OCI-M2 (cell line): ENCODE results near the gene GDPD3.
"Not testable (repeated sequence)": the region's sequence is repeated elsewhere in the genome, so short reads cannot be mapped to it uniquely, and the experiment has no call there.

ENCODE experiments used
- DNase-seq: peaks from one replicate; lab custom pipeline; 2025; ENCODE audit not compliant: unreplicated experiment; lab: John Stamatoyannopoulos, UW

GDPD3 gene

DNA sequence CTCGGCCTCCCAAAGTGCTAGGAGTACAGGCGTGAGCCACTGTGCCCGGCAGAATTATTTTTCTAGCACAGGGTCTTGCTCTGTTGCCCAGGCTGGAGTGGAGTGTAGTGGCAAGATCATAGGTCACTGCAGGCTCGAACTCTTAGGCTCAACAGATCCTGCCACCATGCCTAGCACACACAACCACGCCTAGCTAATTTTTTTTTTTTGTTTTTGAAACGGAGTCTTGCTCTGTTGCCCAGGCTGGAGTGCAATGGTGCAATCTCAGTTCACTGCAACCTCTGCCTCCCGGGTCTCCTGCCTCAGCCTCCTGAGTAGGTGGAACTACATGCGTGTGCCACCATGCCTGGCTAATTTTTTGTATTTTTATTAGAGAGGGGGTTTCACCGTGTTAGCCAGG, 12.4 kb upstream of the GDPD3 start:
- not testable (repeated sequence) for DNase-seq

DNA sequence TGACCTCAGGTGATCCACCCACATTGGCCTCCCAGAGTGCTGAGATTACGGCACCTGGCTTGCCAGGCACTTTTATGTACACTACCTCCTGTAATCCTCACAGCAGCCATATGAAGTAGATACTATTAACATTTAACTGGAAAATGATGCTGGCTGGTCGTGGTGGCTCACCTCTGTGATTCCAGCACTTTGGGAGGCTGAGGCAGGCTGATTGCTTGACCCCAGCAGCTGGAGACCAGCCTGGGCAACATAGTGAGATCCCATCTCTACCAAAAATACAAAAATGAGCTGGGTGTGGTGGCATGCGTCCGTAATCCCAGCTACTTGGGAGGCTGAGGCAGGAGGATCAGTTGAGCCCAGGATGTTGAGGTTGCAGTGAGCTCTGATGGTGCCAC, 11.6 kb upstream of the GDPD3 start:
- no peak for DNase-seq

DNA sequence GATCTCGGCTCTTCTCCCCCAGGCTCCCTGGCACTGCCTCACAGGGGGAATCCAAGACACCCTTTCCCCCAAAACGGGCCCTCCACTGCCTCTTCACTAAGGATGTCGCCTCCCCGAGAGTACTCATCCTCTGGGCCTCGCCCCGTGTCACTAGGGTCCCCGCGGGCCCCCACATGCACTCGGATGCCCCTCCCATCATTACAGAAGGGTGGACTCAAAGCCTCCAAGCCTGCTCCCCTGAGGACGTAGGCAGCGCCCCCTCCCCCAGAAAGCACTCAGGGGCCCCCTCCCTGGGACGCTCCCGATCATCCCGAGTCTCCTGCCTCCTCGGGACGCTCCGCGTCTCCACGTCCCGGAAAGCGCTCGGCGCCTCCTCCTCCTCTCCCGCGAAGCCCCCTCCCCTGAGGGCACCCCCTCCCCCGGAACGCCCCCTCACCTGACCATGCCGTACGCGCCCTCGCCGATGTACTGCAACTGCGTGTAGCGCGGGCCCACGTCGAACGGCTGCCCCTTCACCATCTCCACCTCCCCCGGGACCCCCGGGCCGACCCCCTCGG, 9.3 kb upstream of the GDPD3 start:
- no peak for DNase-seq

DNA sequence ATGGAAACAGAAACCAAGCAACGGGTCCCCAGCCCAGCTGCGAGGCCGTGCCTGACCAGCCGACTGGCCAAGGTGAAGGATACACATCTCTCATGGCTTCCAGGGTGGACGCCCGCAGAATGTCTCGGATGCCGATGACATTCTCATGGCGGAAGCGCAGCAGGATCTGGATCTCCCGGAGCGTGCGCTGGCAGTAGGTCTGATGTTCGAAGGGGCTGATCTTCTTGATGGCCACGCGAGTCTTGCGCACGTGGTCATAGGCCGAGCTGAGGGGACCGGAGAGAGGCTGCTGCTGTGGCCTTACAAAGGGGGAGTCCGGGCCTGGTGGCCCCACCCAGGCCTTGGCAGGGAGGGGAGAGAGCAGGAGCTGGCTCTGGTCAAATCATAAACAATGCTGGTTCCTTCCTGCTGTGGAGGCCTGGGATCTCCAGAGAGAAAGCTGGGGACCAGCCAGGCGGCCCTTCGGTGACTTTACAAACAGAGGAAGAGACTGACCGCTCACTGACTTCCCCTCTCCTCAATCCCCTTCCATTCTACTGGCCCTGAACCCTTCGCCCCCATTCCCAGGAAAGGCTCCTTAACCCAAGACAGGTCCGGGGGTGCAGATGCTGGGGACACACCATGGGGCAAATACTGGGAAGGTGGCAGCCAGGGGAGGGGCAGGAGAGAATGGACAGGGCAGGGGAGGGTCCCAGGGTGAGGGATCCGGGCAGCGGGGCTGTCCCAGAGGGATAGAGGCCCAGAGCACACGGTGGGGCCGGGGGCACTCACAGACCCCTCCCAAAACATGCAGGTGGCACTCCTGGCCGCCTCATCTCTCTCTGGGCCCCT, 8.6 kb upstream of the GDPD3 start:
- no peak for DNase-seq

DNA sequence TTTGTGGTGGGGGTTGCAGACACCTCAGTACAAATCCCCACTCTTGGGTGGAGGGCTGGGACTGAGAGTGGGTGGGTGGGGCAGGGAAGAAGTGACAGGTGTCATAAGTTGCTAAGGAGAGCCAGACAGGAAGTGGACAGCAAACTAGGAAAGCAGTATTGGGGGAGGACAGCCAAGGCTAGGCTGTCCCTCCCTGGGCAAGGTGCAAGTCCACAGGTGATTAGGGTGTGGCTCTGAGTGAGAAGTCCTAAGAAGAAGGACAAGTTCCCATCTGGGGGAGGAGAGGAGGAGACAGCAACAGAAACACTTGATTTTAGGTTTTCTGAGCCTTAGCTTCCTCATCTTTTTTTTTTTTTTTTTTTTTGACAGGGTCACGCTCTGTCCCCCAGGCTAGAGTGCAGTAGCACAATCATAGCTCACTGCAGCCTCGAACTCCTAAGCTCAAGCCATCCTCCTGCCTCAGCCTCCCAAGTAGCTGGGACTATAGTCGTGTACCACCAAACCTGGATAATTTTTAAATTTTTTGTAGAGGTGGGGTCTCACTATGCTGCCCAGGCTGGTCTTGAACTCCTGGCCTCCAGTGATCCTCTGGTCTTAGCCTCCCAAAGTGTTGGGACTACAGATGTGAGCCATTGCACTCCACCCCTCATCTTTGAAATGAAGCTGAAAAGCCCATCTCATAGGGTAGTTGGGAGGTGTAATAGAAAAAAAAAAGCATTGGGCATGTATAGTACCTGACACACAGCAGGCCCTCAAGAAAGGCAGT, 7.2 kb upstream of the GDPD3 start:
- DNase-seq, result no peak

DNA sequence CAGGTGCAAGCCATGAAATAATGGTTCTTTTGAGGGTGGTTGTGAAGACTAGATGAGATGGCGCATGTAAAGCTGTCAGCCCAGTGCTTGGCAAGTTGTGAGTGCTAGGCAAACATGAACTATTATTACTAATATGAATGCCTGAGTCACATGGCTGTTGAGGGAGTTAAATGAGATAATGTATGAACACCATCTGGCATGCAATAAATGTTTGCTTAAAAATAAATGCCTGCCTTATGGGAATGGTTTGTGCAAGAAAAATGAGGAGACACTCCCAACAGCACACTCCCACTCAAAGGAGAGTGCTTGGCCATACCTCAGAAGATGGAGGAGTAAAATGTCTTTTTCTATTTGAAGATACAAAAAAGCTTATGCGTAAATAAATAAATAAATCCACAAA, 6.1 kb upstream of the GDPD3 start:
- no peak for DNase-seq

DNA sequence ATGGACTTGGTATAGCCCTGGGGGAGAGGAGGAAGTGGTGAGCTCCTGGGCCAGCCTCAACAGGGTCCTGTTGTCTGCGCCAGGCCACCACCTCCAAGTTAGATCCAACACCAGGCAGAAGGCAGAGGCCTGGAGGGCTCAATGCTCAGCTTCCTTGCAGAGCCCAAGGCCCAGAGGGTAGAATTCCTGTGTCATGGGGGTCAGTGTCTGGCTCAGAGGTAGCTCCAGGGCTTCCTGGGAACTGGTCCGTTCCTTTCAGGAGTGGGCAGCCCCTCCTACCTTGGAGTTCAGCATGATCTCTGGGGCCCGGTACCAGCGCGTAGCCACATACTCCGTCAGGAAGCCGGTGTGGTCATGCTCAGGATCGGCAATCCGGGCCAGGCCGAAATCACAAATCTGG, 4.4 kb upstream of the GDPD3 start:
- DNase-seq, result no peak

DNA sequence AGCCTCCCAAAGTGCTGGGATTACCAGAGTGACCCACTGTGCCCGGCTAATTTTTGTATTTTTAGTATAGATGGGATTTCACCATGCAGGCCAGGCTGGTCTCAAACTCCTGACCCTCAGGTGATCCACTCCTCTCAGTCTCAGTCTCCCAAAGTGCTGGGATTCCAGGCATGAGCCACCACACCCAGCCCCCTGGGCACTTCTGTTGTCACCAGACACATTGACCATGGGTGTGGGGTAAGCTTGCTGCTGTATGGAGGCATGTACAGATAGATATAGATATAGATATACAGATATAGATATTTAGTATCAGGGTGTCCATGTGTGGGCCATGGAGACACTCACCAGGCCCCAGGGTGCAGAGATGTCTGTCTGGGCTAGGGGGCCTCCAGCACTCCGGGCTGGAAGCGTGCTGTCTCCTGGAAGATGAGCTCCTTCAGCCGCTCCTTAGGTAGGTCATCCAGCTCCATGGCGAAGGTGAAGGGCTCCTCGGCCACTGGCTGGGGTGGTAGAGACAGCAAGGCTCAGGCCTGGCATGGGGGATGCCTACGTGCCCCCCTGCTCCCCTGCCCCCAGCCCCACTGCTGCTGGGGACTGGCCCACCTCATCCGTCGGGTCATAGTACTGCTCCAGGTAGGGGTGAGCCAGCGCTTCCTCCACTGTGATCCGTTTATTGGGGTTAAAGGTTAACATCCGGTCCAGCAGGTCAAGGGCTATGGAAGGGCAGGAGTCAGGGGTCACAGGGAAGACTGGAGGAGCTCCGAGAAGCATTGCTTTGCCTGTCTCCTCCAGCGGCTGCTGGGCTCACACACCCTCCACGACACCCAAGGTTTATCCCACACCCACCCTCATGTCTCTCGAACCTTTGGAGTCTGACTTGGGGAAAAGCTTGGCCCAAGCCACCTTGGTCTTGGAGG, 3.2 kb upstream of the GDPD3 start:
- DNase-seq, result no peak

DNA sequence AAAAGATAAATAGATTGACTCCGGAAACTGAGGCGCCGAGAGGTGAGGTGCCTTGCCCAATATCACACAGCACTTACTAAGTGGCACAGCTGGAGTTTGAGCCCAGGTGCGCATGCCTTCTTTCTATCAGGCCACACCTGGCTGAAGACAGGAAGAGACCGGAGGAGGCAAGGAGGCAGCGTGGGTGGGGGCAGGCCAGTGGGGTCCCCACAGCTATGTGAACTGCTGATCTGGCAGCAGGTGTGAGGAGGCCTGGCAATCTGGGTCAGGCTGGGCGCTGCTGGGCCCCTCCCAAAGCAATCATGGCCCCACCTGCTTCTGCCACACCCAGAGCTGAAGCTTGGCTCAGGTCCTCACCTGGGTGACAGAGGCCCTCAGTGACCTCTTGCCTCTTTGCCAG, 1.9 kb upstream of the GDPD3 start:
- no peak for DNase-seq

DNA sequence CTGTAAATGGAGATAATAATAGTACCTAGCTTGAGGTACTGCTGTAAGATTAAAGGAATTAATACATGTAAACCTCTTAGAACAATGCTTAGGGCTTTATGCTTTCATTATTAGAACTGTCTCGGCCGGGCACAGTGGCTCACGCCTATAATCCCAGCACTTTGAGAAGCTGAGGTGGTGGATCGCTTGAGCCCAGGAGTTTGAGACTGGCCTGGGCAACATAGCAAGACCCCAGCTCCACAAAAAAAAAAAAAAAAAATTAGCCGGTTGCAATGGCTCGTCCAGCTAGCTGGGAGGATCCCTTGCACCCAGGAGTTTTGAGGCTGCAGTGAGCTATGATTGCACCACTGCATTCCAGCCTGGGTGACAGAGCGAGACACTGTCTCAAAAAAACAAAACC, 1.5 kb upstream of the GDPD3 start:
- DNase-seq, result not testable (repeated sequence)

DNA sequence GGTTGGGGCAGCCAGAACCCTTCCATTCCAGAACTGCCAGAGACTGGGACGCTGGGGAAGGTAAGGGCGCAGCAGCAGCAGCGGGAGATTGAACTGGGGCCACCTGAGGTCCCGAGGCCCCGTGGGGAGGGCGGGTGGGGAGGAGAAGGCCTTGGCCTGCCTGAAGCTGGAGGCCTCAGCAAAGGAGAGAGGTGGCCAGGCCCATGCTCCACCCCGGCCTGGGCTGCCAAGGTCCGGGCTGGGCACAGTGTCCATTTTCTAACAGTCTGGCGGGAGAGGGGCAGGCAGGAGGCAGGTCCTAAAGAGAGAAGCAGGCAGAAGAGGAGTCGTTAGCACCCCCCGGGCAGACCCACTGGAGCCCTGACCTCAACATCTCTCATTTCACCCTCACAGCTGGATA, 1.1 kb upstream of the GDPD3 start:
- DNase-seq, result no peak

DNA sequence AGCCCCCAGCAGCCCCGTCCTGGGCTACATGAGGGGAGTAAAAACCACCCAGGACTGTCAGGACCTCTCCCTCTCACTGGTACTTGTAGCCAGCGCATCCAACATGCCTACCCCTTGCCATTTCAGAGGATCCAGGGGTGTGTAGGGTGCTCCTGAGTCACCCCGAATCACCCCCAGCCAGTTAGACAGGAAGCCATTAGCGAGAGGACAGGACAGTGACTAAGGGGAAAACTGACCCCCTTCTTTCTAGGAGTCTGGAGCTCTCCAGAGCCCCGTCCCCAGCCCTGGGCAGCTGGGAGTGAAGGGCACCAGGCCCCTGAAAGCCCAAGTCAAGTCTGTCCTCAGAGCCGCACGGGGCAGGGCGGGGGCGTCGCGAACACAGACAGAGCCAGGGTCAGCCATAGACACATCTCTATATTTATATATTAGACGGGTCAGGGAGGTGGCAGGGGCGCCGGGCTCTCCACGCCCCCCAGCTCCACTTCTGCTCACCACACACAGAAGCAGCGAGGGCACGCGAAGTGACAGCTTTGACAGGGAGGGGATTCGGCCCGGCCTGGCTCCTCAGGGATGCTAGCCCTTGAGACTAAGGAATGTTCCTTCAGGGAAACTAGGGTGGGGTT, 485 bp upstream of the GDPD3 start:
- DNase-seq, result no peak

DNA sequence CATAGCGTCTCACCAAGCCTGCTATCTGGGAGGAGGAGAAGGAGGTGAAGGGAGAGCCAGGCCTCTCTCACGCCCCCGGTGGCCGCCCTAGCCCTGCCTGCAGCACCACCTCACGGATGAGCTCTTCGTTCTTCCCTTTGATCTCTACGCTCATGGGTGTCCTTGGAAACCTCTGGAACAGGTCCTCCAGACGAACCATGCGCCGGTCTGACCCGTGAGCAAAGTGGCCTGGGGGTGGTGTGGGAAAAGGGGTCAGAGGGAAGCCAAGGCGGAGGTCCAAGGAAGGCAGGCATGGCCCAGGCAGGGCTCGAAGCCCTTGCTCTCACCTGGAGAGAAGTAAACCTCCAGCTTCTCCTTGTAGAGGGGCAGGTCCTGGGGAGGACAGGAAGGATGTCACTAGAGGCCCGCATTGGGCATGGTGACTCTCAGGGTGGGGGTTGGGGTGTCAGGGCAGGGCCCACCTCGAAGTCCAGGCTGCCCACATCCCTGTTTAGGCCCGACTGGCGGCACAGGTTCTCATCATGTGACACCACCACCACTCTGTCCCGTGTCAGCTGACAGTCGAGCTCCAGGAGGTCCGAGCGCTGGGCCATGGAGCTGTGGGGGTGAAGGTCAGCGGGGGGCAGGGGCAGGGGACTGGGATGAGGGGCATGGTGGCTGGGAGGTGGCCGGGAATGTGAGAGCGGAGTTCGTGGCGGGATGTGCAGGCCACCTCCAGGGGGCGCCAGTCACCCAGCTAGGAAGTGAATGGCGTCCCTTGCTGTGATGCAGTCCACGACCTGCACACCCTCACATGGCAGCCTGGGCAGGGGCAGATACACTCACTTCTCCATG, 923 bp downstream of the GDPD3 start:
- no peak for DNase-seq

DNA sequence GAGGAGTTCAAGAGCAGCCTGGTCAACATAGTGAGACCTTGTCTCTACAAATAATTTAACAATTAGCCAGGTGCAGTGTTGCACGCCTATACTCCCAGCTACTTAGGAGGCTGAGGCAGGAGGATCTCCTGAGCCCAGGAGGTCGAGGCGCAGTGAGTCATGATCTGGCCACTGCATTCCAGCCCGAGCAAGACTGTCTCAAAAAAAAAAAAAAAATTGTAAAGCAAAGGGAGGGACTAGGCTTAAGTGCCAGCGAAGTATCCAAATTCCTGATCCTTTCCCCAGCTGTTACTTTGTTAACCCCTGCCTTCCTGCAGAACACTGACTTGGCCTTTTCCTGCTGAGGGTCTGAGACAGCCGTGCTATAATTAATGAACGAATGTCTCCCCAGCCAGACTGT, 2.7 kb downstream of the GDPD3 start:
- no peak for DNase-seq

DNA sequence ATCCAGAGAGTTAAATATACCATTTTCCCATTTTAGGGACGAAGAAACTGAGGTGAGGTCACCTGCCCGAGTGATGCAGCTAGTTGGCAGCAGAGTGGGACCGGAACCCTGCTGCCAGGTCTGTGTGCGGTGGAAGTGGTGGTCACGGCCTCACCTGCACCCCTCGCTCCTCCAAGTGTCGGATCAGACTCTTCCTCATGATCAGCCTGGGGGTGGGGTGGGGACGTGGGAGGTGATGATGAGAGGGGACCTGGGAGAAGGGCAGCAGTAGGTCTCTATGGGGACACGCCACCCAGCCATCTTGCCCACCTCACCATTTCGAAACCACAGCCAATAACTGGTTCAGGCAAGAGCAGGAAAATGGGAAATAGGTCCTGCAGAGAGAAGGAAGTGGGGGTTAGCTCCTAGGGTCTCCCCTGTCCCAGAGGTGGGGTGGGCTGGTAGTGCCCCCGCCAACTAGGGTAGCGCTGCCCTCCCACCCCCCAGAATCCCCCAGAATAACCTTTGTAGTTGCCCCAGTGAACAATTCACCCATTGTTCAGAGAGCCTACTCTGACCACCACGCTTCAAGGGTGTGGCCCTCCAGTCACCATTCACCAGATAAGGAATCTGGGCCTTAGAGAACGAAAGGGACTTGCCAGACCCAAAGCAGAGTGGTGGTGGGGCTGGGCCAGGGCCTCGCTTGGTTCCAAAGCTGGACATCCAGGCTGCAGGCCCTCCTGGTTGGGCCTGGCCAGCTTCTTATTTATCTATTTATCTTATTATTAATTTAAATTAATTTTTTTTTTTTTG, 5.1 kb downstream of the GDPD3 start:
- no peak for DNase-seq

DNA sequence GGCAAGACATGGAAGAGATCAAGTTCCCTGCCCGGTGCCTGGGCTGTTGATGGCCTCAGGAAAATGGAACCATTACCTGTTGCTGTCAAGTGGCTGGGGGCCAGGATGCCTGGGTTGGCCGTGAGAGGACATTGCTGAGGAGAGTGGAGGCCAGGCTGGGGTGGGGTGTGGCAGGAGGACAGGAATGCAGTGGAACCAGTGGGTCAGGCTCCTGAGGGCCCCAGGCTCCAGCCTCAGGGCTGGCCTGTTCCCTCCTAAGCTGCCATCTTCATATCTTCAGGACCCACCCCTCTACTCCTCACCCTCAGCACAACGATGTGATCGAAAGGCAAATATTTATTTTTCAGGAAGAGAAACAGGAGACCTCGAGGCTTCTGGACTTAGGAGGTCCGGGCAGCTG, 8.8 kb downstream of the GDPD3 start:
- DNase-seq, result no peak

DNA sequence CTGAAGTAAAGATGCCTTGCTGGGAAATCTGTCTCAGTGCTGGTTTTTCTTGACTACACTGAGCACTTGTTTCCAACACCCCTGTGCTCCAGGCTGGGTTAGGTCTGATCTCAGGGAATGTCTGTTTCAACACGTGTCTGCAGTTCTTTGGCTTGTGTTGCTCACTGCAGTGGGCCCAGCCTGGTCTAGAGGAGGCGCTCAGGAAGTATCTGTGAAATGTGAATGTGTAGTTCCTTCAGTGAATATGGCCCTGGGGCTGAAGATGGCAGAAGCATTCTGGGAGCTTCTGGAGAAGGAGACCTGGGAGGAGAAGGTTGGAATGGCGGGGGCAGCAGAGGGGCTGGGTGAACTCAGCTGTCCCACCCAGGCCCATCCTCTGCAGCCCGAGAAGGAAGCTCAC, 9.2 kb downstream of the GDPD3 start:
- no peak for DNase-seq

DNA sequence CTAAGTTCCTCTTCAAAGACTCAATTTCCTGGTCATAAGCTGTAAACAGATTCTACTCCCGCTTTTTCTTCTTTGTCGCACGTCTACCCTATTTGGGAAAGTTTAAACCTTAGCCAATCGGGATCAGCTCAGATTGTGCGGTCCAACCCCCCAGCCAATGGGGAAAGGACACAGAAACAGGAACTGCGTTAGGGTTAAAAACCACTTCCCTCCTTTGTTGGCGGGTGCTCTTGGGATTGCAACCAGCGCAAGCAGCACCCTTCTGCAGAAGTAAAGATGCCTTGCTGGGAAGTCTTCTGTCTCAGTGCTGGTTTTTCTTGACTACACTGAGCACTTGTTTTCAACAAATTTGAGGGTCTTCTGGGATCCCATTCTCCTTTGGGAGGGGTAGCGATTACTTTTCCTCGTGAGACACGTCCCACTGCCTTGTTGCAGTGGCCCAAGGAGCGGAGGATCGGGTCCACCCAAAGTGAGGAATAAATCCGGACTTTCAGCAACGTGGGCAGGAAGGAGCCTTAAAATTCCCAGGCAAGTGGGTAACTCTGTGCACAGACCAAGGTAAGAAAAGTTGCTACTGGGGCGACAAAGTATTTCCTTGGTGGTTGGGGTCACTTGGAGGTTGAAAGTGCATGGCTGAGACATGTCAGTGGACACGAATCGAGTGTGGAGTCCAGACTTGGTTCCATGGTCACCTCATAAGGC, 16.3 kb downstream of the GDPD3 start:
- no peak for DNase-seq
